Measurements from ENCODE around the gene RPS6KB2.

DNA sequence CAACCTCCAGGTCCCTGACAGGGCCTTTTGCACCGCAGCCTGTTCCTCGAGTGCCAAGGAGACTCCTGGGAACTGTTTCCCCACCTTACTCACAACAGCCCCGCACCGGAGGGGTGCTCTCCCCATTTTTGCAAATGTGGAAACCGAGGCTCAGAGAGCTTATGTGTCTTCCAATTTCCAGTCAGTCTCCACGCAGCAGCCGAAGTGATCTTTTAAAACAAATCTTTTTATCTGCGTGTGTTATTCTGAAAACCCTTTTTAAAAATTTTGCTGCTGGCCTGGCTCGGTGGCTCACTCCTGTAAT is 41.2 kb downstream of the RPS6KB2 start:
- TF ChIP-seq, protein P1, sequence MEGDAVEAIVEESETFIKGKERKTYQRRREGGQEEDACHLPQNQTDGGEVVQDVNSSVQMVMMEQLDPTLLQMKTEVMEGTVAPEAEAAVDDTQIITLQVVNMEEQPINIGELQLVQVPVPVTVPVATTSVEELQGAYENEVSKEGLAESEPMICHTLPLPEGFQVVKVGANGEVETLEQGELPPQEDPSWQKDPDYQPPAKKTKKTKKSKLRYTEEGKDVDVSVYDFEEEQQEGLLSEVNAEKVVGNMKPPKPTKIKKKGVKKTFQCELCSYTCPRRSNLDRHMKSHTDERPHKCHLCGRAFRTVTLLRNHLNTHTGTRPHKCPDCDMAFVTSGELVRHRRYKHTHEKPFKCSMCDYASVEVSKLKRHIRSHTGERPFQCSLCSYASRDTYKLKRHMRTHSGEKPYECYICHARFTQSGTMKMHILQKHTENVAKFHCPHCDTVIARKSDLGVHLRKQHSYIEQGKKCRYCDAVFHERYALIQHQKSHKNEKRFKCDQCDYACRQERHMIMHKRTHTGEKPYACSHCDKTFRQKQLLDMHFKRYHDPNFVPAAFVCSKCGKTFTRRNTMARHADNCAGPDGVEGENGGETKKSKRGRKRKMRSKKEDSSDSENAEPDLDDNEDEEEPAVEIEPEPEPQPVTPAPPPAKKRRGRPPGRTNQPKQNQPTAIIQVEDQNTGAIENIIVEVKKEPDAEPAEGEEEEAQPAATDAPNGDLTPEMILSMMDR (IDR thresholded peaks at IDR 0.05; ENCODE audit: low read length), result no peak; the same call in 1 of the 2 replicates
- no peak for TF ChIP-seq EZH2 (IDR thresholded peaks at IDR 0.05; ENCODE audit: borderline replicate concordance, low read length)

All from OCI-LY1 (cell line).